CD4-positive, alpha-beta T cell (primary cell): Measurements from ENCODE around the gene MPRIP. TPM values are rescaled to one million over a fixed set of nuclear protein-coding genes. Genes with fewer than 3 reads are reported as not detected.

Source experiments
- ATAC-seq: fragments of 200-7000 bp; cut with Tn5 transposase; one replicate; pipeline ENCODE4 v1.10.0; 2022; ENCODE audit warnings: mild to moderate bottlenecking; ENCODE audit not compliant: poor library complexity
- CTCF ChIA-PET: fragments of 350-600 bp; sonication (Branson Sonifier 250); formaldehyde crosslinking; loops from one replicate; lab custom pipeline; 2021; ENCODE audit warnings: antibody characterized with exemption, inconsistent platforms; lab: Charles Lee
- POLR2A ChIA-PET: fragments of 350-600 bp; sonication (Branson Sonifier 250); formaldehyde crosslinking; loops from one replicate; lab custom pipeline; 2021; ENCODE audit warnings: antibody characterized with exemption, inconsistent platforms; lab: Charles Lee
- DNase-seq, 14 experiments: peaks; one replicate each; pipeline ENCODE4 v3.0.0-alpha.2; 2013 to 2020; ENCODE audit warnings: mixed read lengths in 2 of 14
- H3K27ac ChIP-seq, 2 donors: one replicate each; pipeline versions ENCODE4 v1.5.1 to v1.7.0; 2013; ENCODE audit warnings: low read length in 2 of 2, low read depth in 1 of 2, mild to moderate bottlenecking in 1 of 2
- H3K27me3 ChIP-seq, 2 experiments: 1 replicate in 1 of 2; 2 replicates in 1 of 2; pipeline versions ENCODE4 v1.6.1 to v1.7.0; 2013; ENCODE audit warnings: low read length in 2 of 2, control low read depth in 1 of 2, mild to moderate bottlenecking in 1 of 2, moderate library complexity in 1 of 2; ENCODE audit not compliant: insufficient read depth in 2 of 2, control insufficient read depth in 1 of 2
- H3K36me3 ChIP-seq: one replicate; pipeline ENCODE4 v1.6.1; 2013; ENCODE audit warnings: low read length, control low read depth; ENCODE audit not compliant: insufficient read depth
- H3K4me1 ChIP-seq: one replicate; pipeline ENCODE4 v1.6.1; 2013; ENCODE audit warnings: low read length, control low read depth; ENCODE audit not compliant: insufficient read depth
- H3K4me3 ChIP-seq: one replicate; pipeline ENCODE4 v1.5.1; 2013; ENCODE audit warnings: mild to moderate bottlenecking, low read length, moderate library complexity
- H3K9me3 ChIP-seq, 2 experiments: 1 replicate in 1 of 2; 2 replicates in 1 of 2; pipeline versions ENCODE4 v1.6.1 to v1.7.0; 2013; ENCODE audit warnings: low read length in 2 of 2, mild to moderate bottlenecking in 2 of 2, control low read depth in 1 of 2, moderate library complexity in 1 of 2; ENCODE audit not compliant: control insufficient read depth in 1 of 2, insufficient read depth in 1 of 2
- H3K27ac Mint-ChIP-seq: one replicate; pipeline ENCODE4 v1.8.0; 2020; ENCODE audit warnings: mixed read lengths
- H3K27me3 Mint-ChIP-seq: one replicate; pipeline ENCODE4 v1.8.0; 2021; ENCODE audit warnings: mixed read lengths
- H3K36me3 Mint-ChIP-seq: one replicate; pipeline ENCODE4 v1.8.0; 2021; ENCODE audit warnings: low read depth, mixed read lengths
- H3K4me1 Mint-ChIP-seq: one replicate; pipeline ENCODE4 v1.8.0; 2021; ENCODE audit warnings: low read depth, mixed read lengths
- H3K4me3 Mint-ChIP-seq: one replicate; pipeline ENCODE4 v1.8.0; 2020; ENCODE audit warnings: mild to moderate bottlenecking, mixed read lengths
- H3K9me3 Mint-ChIP-seq: one replicate; pipeline ENCODE4 v1.8.0; 2020; ENCODE audit warnings: mixed read lengths
- CTCF ChIP-seq: fragments of 200-600 bp; IDR thresholded peaks from one replicate; pipeline ENCODE4 v1.8.0; 2022; ENCODE audit warnings: antibody characterized with exemption, mild to moderate bottlenecking
- intact Hi-C, 2 experiments: fragments of 100-400 bp; cut with DNase I in 1 of 2; cut with micrococcal nuclease in 1 of 2; formaldehyde crosslinking; loops; one replicate each; pipeline versions ENCODE4 v1.15.1 to v1.9.0; 2023 to 2025; cut with DNase I, micrococcal nuclease
- total RNA-seq, 174 experiments: library from RNA in 2 of 174; stranded (reverse) in 2 of 174; gene quantifications; one replicate each; pipeline ENCODE4 v1.2.3 and lab custom pipeline; 2021 to 2026

Gene MPRIP
- total RNA-seq, 2 experiments from 2014 or later = 176 to 188 TPM

DNA sequence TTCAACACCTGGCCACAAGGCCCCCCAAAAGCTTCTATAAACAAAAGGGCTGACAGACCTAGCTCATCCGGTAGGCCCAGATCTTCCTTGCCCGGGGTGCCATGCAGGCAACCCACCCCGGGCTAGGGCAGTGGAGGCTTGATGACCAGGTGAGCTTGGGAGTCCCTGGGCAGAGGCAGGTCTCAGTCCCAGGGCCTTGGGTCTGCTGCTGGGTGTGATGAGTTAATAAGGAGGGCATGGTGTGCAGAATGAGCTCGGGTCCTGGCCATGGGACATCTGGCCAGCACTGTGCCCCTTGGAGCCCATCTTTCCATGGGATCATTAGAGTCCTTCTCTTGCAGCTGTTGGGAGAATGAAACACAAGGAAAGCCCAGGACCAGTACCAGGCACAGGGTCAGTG is 20.2 kb upstream of the MPRIP start:
- DNase-seq = no peak
- ChIA-PET CTCF (no interaction called here), POLR2A (no interaction called here)
- intact Hi-C loops = no loop called here
- H3K4me1 Mint-ChIP-seq = peaks cover 14% of the 10 kb centered on the region
- Histone ChIP-seq H3K4me3 (no peak overlapping the region), H3K36me3 (no peaks in the 10 kb centered on the region), H3K27ac (no peak overlapping the region), H3K9me3 (no peaks in the 10 kb centered on the region), H3K4me1 (peaks cover 16% of the 10 kb centered on the region), H3K27me3 (no peaks in the 10 kb centered on the region)
- no peak overlapping the region for H3K27ac Mint-ChIP-seq
- no peak for TF ChIP-seq CTCF
- ATAC-seq = no peak
- H3K36me3 Mint-ChIP-seq = no peaks in the 10 kb centered on the region
- H3K9me3 Mint-ChIP-seq = no peaks in the 10 kb centered on the region
- H3K4me3 Mint-ChIP-seq = no peak overlapping the region
- H3K27me3 Mint-ChIP-seq = no peaks in the 10 kb centered on the region

DNA sequence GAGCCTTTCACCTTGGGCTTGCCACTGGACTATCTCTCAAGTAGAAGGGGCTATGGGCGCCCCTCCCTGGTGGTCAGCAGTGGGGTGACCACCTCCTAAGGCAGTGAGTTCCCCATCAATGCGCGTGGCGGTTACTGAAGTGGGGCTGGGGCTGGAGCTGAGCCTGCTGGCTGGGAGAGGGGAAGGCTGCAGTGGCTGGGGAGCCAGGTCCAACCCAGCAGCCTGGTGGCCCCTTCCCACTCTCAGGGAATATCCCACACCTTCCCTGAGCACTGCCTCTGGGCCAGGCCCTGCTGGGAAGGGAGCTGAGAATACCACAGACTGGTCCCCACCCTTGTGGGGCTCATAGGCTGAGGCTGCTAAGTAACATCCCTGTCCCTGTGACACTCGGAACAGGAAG is 19.8 kb upstream of the MPRIP start:
- H3K9me3 Mint-ChIP-seq = no peaks in the 10 kb centered on the region
- no peak overlapping the region for H3K4me3 ChIP-seq
- H3K4me1 ChIP-seq = peaks cover 12% of the 10 kb centered on the region
- no peaks in the 10 kb centered on the region for H3K36me3 Mint-ChIP-seq
- no peaks in the 10 kb centered on the region for H3K9me3 ChIP-seq
- no peak overlapping the region for H3K4me3 Mint-ChIP-seq
- no peaks in the 10 kb centered on the region for H3K27me3 Mint-ChIP-seq
- TF ChIP-seq CTCF = no peak
- no peaks in the 10 kb centered on the region for H3K36me3 ChIP-seq
- no peak overlapping the region for H3K27ac Mint-ChIP-seq
- peaks cover 9% of the 10 kb centered on the region for H3K4me1 Mint-ChIP-seq
- CTCF ChIA-PET = no interaction called here
- DNase-seq = no peak
- intact Hi-C loops = no loop called here
- ATAC-seq = no peak
- POLR2A ChIA-PET = no interaction called here
- H3K27me3 ChIP-seq = no peaks in the 10 kb centered on the region
- no peak overlapping the region for H3K27ac ChIP-seq

DNA sequence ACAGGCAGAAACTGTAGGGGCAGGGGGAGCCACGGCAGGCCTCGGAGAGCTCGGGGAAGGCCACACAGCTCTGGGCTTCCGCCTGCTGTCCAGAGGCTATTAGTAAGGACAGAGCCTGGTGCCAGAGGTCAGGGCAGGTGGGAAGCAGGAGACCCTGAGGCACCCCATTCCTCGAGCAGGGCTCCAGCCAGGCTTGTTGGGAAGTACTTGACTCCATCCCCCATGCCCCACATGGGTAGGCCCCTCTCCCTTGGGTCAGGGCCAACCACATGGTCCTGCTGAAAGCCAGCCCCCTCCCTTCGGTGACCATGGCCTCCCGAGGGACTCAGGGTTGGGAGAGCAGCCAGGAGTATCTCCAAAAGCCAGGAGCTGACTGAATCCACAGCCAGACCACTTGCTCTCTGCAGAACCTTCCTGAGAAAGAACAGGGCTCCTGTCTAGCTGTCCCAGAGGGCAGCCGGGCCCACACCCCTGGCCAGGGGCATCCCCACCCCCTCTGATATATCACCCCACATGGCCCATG is 17.4 kb upstream of the MPRIP start:
- no peaks in the 10 kb centered on the region for H3K36me3 ChIP-seq
- Mint-ChIP-seq H3K27me3 (no peaks in the 10 kb centered on the region), H3K9me3 (no peaks in the 10 kb centered on the region), H3K4me1 (no peaks in the 10 kb centered on the region), H3K4me3 (no peak overlapping the region), H3K36me3 (no peaks in the 10 kb centered on the region), H3K27ac (no peak overlapping the region)
- ChIA-PET CTCF (no interaction called here), POLR2A (no interaction called here)
- intact Hi-C loops = no loop called here
- no peak overlapping the region for H3K27ac ChIP-seq
- H3K9me3 ChIP-seq = no peaks in the 10 kb centered on the region
- no peaks in the 10 kb centered on the region for H3K4me1 ChIP-seq
- H3K4me3 ChIP-seq = no peak overlapping the region
- no peak for TF ChIP-seq CTCF
- H3K27me3 ChIP-seq = no peaks in the 10 kb centered on the region
- DNase-seq (no peak), ATAC-seq (no peak)
